Gastroesophageal sphincter (tissue), 3 donors: ENCODE data around the gene MEGF8.

Experiments used
- POLR2AphosphoS5 ChIP-seq: sonication (generic); formaldehyde crosslinking; IDR thresholded peaks from one replicate; pipeline ENCODE4 v1.6.1; 2017; ENCODE audit warnings: antibody characterized with exemption
- TF ChIP-seq, protein P1 (sequence below), 4 experiments: fragments of 200-600 bp in 2 of 4; fragments of 450-650 bp in 2 of 4; sonication (generic) in 1 of 4; IDR thresholded peaks; one replicate each; pipeline ENCODE4 v1.5.1; 2017 to 2019; ENCODE audit warnings: antibody characterized with exemption in 4 of 4, mild to moderate bottlenecking in 2 of 4, moderate library complexity in 2 of 4

- TF ChIP-seq, protein P1, sequence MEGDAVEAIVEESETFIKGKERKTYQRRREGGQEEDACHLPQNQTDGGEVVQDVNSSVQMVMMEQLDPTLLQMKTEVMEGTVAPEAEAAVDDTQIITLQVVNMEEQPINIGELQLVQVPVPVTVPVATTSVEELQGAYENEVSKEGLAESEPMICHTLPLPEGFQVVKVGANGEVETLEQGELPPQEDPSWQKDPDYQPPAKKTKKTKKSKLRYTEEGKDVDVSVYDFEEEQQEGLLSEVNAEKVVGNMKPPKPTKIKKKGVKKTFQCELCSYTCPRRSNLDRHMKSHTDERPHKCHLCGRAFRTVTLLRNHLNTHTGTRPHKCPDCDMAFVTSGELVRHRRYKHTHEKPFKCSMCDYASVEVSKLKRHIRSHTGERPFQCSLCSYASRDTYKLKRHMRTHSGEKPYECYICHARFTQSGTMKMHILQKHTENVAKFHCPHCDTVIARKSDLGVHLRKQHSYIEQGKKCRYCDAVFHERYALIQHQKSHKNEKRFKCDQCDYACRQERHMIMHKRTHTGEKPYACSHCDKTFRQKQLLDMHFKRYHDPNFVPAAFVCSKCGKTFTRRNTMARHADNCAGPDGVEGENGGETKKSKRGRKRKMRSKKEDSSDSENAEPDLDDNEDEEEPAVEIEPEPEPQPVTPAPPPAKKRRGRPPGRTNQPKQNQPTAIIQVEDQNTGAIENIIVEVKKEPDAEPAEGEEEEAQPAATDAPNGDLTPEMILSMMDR (IDR thresholded peaks at IDR 0.05): no peak
- no peak for TF ChIP-seq POLR2AphosphoS5
Measured at GRCh38 chr19:42362891-42363440, 37.5 kb downstream of the MEGF8 start.
